ENCODE measurements around the gene ZC3H6. TPM values are rescaled to one million over a fixed set of nuclear protein-coding genes. Genes with fewer than 3 reads are reported as not detected.
A peak's percentile ranks its signal among the peaks of the same experiment; 100 is the strongest.
"Not testable (repeated sequence)": the region's sequence is repeated elsewhere in the genome, so short reads cannot be mapped to it uniquely, and the experiment has no call there.

The ZC3H6 gene
- total RNA-seq, 1 experiment from 2014 or later, result 5.0 TPM

GRCh38 chr2:112275887-112276773 lies 733 bp downstream of the ZC3H6 start:
- DNase-seq (ENCODE audit: low spot score), result peak; percentile 79

DNA sequence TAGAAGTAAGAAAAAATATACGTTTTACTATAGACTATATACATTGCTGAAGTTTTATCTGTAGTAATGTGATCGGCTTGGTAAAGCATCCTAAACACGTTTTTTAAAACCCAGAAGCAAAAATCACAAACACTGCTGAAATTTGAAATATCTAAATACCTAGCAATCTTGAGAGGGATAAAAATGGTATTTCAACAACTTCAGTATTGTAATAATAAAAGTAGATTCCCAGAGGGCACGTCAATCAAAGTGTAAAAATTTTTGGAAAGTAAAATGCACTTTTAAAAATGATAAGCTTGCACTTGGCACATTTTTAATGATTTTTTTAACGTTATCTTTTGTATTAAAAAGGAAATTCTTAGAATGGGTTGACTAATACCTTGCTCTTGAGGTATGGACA lies 1.6 kb downstream of the ZC3H6 start:
- DNase-seq (ENCODE audit: low spot score), result no peak

DNA sequence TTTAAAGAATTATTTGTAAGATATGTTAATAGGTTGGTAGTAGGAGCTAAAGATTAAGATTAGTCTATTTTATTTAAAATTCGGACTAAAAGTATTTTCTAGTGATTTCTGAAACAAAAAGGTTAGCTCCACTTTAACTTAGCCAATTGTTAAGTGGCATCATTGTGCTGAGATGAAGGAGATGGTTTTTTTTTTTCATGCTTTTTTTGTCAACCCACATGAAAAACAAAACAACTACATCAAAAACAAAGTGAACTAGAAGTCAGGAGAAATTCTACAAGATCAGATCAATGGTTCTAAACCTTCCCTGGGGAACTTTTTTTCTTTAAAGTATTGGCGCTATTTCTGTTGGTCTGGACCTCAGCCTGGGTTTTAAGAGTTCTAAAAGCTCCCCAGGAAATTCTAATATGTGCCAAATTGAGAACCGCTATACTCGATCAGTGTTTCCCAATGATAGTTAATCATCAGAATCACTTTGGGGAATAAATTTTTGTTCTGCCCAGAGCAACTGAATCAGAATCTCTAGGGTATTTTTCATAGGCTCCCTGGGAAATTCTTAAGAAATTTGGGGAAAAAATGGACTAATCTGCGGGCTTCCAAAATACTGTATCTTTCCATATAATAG lies 2.3 kb downstream of the ZC3H6 start:
- DNase-seq (ENCODE audit: low spot score), result no peak

DNA sequence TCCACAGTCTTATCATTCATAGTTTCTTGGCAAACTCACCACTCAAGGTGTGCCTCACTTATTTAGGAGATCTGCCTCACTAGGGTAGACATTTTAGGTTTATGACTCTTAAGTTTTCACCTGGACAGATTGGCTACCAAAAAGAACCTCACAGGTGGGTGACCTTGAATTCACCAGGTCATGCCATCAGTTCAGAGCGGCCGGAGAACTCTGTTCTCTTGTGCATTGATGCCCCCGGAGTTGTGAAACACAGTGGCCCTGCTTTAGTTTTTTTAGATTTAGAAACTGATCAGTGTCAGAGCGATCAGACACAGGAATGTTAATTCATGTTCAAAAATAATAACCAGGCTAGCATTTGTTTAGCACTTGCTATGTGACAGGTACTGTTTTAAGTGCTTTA lies 6.7 kb downstream of the ZC3H6 start:
- DNase-seq (ENCODE audit: low spot score), result not testable (repeated sequence)

- DNase-seq (ENCODE audit: low spot score), result not testable (repeated sequence)
Observed at GRCh38 chr2:112283535-112283934, 8.1 kb downstream of the ZC3H6 start.

- DNase-seq (ENCODE audit: low spot score), result no peak
Observed at GRCh38 chr2:112290088-112290487, 14.7 kb downstream of the ZC3H6 start.

- no peak for DNase-seq (ENCODE audit: low spot score)
Observed at GRCh38 chr2:112290648-112291047, 15.3 kb downstream of the ZC3H6 start.

- no peak for DNase-seq (ENCODE audit: low spot score)
Observed at GRCh38 chr2:112293636-112294401, 18.4 kb downstream of the ZC3H6 start.

- DNase-seq (ENCODE audit: low spot score), result no peak
Observed at GRCh38 chr2:112295407-112296078, 20.1 kb downstream of the ZC3H6 start.

GRCh38 chr2:112296407-112296806 lies 21.0 kb downstream of the ZC3H6 start:
- DNase-seq (ENCODE audit: low spot score), result no peak

GRCh38 chr2:112301171-112301584 lies 25.8 kb downstream of the ZC3H6 start:
- no peak for DNase-seq (ENCODE audit: low spot score)

- DNase-seq (ENCODE audit: low spot score), result no peak
Observed at GRCh38 chr2:112301973-112302372, 26.6 kb downstream of the ZC3H6 start.

DNA sequence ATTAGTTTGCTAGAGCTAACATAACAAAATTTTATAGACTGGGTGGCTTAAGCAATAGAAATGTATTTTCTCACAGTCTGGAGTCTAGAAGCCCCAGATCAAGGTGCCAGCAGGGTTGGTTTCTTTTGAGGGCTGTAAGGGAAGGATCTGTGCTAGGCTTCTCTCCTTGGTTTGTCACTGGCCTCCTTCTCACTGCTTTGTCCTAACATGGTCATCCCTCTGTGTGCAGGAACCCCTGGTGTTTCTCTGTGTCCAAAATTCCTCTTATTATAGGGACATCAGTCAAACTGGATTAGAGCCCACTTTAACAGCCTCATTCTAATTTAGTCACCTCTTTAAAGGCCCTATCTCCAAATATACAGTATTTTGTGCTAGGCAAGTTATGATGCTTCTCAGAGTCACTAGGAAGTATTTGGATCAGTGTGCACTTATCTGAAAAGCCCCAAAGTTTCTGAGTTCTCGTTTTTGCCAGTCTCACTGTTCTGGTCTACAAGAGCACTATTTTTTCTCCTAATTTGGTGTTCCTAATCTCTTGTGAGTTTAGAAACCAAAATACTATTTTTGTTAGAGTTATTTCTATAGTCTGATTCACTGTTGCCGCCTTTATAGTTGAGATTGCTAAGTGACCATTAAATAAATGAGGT lies 29.0 kb downstream of the ZC3H6 start:
- no peak for DNase-seq (ENCODE audit: low spot score)

DNA sequence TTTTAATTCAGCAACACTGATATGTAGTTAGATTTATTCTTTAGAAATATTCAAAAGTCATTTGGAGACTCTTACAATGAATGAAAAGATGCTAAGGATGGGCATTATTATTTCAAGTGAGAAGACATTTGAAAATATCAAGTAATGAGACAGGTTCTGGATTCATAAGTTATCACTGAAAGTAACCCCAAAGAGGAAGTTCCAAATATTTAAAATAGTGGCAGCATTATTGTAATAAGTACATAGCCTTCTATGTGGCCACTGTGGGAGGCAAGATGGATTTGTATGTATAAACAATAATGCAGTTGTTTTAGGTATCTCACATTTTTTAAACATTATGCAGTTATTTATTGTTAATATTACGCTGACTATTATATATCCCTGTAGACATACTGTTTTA lies 29.7 kb downstream of the ZC3H6 start:
- no peak for DNase-seq (ENCODE audit: low spot score)

DNA sequence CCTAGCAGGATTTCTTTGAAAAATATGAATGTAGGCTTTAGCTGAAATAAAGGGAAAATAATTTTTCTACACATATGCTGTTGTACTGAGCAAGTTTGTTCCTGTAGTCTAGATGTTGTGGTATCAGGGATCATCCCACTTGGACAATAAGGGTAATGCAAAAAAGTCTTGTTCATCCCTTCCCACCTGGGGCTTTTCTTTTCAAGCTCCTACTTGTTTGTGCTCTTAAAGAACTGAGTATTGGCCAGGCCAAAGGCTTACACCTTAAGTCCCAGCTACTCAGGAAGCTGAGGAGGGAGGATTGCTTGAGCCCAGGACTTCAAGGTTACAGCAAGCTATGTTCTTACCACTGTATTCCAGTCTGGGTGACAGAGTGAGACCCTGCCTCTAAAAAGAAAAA lies 35.5 kb downstream of the ZC3H6 start:
- no peak for DNase-seq (ENCODE audit: low spot score)

DNA sequence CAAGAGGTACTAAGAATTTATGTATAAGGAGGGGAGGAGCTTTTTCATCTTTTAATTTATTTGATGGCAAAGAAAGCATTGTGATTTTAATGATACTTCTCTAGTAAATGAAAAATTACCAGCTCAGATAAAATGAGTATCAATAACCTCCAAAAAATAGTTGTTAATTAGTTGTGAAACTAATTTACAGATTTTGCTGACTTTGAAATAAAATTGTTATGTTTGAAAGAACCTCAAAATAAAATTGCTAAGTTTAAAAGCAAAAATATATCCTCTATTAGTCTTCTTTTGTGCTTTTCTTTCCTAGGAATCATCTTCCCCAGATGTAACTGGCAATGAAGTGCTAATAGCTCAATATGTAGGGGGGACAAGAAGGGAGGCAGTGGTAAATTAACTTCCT lies 36.5 kb downstream of the ZC3H6 start:
- DNase-seq (ENCODE audit: low spot score), result no peak

DNA sequence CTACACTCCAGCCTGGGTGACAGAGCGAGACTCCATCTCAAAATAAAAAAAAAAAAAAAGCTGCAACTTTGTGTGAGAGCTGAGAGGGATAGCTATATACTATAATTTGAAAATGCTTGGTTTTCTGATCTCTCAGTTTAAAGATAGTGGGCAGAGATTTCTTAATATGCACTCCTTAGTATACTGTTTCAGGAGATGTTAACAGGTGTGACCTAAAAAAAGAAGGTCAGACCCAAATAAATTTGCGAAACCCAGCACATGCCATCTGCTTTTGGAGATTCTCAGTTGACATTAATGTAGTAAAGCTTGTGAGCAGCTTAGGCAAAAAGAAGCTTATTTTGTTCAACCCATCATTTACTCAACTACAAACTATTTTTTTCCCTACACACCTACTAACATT lies 37.4 kb downstream of the ZC3H6 start:
- no peak for DNase-seq (ENCODE audit: low spot score)

DNA sequence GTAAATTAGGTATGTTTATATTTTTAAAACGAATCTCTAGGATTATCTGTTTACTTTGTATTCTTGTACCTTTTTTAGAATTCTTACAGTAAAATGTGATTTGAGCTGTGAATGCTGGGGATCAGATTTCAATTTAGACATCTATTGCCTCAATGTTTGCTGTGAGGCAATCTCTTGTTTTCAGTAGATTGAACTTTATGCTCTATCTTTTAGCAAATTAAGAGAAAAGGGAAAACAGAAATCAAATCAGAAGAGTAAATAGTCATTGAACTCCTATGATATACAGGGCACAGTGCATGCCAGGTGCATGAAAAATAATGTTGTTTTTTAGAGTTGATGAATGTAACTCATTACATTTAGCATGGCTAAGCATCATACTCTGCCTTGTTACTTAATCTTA lies 39.5 kb downstream of the ZC3H6 start:
- DNase-seq (ENCODE audit: low spot score), result no peak

GRCh38 chr2:112317303-112318158 lies 42.1 kb downstream of the ZC3H6 start:
- no peak for DNase-seq (ENCODE audit: low spot score)

DNA sequence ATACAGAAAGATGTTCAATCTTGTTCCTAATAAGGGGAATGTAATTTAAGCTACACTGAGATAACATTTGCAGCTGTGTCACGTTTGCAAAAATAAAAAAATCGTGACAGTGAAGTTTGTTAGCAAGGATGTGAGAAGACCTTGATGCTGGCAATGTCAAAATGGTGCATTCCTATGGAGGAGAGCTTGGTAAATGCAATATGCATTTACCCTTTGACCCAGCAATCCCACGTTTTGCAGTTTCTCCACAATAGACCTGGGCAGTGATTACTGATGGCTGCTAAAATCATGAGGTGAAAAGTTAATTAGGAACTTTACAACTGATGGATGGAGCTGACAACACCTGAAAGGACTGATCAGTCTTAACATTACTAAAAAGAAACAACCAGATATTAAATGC lies 43.1 kb downstream of the ZC3H6 start:
- no peak for DNase-seq (ENCODE audit: low spot score)
